CD4-positive, alpha-beta T cell treated with Interleukin-6 for 4 hours (primary cell): ENCODE measurements around the gene CABCOCO1.

Source experiments
- DNase-seq: peaks from one replicate; pipeline ENCODE4 v3.0.0-alpha.2; 2020; ENCODE audit warnings: mixed read lengths

Gene CABCOCO1, protein sequence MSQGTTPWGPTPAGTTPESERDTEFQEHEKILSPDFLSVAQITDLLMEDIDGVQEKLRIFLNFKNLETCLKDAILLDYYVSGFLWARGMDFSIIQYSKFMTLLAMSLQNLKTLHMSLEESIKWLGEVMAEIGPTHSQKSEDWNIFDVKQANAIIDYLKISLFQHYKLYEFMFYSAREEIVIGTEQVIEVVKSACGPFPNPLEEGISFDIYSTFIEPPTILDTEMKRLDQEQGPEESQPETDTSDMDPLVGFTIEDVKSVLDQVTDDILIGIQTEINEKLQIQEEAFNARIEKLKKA

DNA sequence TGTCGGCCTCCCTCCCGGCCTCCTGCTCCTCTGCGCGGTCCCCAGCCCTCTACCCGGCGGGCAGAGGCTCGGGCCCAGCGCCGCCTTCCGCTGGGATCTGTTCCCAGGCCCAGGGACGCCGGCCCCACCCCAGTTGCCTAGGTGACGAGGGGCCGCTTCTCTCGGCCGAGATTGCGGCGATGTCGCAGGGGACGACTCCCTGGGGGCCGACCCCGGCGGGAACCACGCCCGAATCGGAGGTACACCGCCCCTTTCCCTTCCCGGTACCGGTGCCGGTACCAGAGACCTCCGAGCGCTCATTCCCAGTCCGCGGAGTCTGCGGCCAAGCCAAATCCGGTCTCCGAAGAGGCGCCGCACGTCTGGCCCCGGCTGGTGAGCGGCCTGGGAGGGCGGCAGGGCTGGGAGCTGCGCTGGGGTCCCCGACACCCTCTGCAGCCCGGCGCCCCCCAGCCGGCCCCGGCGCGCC, at the start of gene CABCOCO1:
Gene CABCOCO1, plus strand, starts transcription at position 136 of the 466 bp plus-strand sequence. Its CDS starts 44 bp downstream, at position 180.
- no peak for DNase-seq

DNA sequence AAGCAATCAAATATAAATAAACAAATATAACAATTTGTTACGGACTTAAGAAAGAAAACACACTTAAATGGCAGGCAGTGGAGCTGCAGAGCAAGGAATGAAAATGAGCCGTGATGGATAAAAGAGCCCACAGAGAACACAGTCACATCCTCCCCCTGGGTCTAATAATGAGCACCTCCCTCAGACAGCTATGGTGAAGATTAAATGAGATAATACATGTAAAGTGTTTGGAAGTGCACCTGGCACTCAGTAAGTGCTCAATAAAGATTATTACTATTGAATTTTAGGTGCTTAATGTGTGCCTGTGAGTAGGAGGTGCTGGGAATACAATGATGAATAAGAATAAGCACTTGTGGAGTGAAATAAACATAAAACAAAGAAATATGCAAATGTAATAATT, 49.1 kb upstream of the CABCOCO1 start:
- DNase-seq = no peak

DNA sequence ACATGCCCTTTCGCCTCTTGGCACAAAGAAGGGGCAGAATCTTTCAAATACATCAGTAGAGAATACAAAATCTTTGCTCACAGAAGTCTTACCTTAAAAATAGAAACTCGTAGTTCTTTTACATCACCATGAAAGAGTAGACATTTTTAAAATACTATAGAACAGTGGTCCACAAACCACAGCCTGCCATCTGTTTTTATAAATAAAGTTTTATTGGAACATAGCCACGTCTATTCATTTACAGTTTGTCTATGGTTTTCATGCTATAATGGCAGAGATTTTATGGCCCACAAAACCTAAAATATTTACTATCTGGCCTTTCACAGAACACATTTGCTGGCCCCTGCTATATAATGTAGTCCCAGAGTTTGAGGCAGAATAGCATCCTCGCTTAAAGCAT, 46.1 kb upstream of the CABCOCO1 start:
- DNase-seq = no peak

DNA sequence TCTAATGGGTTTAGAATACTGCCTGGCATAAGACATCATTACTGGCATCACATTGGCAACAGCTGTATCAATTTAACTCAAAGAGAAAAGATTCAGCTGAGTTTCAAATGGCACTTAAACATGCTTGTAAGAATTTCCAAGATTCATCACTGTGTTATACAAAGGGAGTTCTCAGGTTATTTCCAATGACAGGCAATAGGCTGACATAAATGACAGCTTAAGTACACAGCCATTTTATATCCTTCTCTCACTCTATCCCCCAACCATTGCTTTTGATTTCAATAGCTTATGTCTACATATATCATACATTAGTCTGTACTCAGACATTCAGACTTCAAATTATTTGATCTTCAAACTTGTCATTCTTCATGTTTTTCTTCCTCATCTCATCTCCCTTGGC, 45.5 kb upstream of the CABCOCO1 start:
- no peak for DNase-seq

DNA sequence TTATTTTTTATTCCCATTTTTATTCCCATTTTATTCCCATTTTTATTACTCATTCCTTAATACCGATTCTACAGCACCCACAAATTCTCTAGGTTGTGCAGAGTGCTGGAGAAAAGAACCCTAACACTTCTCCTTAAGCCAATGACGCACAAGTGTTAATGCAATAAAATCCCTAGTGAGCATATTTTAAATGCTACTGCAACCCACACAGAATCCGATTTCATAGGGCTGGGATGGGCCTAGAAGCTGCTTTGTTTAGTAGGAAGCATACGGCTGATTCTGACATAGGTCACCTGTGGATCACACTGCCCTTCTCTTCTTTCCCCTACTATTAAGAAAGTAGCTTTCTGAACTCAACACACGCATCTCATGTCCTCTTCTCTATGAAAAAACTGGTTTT, 45.1 kb upstream of the CABCOCO1 start:
- no peak for DNase-seq

DNA sequence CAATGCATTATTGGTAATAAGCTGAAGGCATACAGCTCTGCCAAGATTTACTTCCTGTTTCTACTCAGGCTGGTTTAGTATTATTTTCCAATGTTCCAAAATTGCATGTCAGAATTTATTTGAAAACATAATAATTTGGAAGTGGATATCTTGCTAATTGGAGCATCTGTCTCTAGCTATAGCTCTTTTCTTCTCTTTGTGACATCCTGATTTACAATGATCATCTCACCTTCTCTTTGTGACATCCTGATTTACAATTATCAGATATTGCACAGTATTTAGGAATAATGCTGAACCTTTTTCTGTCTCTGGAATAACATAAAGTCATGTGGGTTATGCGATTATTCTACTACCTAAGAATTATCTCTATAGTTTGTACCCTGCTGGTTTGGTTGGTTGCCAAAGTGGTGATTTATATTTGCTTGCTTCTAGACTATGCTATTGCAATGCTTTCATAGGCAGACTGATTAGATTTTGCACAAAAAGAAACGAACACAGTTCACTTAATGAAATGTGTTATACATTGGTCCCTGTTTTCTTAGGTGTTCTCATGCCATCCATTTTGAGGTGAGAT, 44.3 kb upstream of the CABCOCO1 start:
- DNase-seq = no peak

DNA sequence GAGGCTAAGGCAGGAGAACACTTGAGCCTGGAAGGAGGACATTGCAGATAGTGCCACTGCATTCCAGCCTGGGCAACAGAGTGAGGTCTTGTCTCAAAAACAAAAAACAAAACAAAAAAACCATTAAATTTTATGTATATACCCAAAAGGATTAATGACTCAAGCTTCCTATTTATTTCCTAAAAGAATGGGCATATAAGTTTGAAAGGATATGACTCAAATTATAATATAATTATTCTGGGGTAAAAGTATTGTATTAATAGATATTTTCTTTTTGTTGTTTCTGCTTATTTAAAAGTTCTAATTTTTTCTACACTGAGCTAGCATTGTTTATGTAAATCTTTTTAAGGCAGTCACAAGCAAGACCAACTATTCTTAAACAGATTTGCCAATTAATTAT, 42.2 kb upstream of the CABCOCO1 start:
- no peak for DNase-seq

DNA sequence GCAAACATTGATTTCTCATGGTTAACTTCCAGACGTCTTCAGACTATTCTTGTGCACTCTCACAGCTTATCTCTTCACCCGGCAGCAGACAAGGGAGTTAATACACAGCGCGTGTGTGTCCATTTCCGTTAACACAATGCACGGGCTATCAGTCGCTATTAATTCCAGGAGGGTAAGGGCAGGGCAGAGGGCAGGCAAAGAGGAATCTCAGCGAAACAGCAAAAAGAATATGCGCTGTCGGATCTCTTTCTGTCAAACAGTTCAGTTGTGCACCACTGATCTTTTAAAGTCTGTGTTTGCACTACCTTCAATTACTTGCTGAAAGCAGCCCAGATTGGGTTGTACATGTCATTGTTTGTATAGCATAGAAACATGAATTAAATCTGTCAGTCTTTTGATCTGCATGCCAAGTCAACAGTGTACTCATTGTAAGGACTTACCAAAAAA, 41.1 kb upstream of the CABCOCO1 start:
- no peak for DNase-seq

DNA sequence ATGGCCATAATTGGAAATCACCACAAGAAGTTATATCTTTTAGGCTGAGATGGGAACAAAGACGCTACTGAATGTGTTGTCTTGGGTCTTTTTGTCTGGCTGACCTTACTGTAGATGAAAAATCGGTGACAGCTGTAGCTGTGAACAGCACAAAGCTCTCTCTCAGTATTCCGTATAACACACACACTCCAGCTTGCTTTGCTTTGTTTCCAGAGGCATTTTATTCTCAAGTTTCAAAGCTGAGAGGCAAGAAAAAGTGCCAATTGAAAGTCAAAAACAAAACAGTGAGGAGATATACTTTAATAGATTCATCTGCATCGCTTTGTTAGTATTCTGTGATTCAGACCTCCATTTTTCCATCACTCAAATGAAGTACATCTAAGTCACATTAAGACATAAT, 39.6 kb upstream of the CABCOCO1 start:
- DNase-seq = no peak

DNA sequence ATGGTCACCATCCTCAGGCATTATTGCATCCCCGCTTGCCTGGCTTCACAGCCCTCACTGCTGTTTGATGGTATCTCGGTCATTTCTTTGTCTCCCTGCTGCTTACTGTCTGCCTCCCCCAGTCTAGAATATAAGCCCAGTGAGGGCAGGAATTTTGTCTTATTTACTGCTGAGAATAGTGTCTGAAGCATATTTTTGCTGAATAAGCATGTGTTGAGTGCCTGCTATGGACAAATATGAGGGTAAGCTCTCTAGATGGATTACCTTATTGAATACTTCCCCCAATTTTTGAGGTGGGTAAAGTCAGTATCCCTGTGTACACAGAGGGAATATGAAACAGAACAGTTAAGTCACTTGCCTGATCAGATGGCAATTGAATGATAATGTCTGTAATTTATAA, 36.5 kb upstream of the CABCOCO1 start:
- no peak for DNase-seq

DNA sequence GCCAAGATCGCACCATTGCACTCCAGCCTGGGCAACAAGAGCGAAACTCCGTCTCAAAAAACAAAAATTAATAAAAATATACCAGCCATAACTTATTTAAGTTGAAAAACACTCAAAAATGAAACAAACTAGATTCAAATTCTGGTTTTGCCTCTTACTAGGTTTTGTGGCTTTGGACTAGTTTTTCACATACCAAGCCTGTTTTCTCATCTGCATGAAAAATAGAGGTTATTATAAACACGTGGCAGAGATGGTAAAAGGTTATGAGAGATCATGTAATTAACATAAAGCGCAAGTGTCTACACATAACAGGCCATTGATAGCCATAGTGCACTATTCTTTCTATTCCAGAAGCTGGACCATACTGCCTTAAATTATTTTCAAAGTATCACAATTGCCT, 35.5 kb upstream of the CABCOCO1 start:
- DNase-seq = no peak

DNA sequence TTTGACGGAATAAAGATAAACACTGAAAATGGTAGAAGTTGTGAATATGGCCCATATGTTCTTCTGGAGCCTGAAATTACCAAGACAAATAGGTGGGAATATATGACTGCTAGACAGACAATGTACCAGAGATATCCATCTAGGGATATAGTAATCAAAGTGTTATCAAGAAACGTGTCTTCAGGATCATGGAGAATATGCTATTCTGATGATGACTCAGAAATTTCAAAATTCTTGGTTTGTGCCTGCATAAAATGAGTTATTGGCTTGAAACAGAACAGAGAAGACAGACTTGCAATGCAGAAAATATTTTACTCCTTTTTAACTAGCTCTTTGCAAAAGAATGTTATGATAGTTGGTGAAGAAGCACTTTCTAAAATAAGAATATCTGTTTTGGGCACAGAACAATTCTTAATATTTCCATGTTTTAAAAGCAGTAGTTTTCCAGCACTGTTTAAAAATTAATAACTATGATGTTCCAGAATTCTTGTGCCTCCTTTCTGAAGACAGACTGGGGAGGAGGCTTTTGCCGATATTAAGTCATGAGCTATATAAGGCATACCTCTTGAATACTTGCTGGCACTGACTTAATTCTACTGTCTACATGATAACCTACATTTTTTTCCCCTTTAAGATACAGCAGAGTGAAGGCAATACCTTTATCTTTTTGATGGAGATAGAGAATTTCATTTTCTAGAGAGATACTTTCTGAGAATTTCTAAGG, 34.4 kb upstream of the CABCOCO1 start:
- DNase-seq = no peak

DNA sequence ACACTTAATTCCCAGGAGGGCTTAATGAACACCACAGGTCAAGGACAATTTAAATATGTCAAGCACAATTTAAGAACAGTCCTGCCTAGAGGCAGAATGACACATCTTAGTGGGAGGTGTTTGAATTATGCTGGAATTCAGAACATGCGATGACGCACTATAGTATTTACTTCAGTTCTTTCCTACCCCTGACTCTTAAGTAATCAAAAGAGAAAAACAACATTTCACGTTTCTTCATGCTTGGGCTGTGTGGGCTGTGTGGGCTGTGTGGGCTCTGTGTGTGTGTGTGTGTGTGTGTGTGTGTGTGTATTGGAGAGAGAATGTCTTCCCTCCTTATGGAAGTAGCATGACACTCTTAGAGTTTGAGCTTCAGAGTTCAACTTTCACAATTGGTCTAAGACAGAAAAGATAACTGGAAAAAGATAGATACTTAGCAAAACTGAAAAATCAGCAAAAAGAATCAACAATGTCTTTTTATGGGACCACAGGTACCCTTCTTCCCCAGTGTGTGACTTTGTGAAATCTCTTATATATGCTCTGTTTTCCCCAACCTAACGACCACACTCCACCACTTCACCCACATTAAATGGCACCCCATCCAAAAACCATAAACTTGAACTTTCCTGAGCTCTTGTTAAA, 33.7 kb upstream of the CABCOCO1 start:
- no peak for DNase-seq

DNA sequence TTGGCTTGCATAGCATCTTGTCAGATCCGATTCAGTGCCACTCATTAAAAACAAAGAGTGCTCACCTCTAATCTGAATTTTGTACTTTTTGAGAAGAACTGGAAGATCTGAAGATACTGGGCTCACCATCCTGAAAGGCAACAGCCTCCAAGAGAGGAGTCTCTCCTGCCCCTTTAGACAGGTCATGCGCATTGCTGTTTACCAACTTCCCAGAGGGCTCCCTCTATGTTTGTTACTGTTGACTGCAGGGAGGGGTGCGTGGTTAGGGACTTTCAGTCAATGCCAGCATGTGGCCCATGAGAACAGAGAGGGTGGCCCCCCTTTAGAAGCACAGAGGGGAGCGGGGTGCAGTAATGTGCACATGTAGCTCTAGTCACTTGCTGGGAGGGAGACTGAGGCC, 33.2 kb upstream of the CABCOCO1 start:
- DNase-seq = no peak

DNA sequence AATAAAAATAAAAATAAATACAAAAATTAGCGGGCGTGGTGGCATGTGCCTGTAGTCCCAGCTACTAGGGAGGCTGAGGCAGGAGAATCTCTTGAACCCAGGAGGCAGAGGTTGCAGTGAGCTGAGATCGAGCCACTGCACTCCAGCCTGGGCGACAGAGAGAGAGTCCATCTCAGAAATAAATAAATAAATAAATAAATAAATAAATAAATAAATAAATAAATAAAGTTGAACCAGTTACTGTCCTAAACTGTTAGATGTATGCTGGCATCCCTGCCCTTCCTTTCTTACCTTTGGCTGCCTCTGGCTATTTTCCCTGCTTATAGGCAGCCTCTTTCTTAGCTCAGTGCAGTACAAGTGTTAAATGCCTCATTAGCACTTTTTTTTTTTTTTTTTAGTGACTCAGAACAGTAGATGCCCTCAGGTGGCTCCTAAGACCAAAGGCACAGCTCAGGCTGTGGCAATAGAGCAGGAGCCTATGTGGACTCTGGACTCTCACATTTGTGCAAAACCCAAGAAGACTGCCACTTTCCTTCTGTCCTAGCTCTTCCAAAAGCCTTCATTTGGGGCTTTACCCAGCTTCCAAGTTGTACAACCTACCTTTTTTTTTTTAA, 30.6 kb upstream of the CABCOCO1 start:
- no peak for DNase-seq

DNA sequence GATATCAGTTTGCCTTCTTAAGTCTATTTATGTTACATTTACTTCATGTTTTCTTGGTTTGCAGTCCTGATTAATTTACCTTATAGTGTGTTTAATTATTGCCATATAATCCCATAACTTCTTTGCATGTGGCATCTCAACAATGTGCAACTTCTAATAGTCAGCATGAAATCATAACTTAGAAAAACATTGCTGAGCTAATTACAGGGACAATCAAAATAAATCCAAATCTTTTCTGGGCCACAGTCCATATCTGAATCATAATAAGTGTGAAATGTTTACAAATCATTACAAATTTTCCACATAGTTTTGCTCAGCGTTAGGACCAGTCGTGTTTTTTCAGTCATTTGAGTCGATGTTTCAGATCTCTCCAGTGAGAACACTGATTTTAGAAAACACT, 29.1 kb upstream of the CABCOCO1 start:
- no peak for DNase-seq

DNA sequence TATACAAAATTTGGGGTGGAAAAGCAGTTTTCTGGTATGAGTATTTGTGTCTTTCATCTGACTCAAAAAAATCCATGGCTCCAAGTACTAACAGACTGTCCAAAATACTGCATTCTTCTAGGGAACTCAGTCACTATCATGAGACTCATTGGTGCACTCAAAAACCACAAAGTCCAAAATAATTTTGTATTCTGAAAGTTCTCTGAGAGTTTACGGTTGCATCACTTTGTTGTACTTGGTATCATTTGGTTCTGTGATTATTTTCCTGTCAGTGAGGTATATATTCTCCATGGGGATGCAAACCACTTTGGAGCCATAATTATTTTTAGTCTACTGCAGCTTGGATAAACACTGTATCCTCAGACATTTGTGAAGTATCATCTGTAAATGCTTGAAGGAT, 28.0 kb upstream of the CABCOCO1 start:
- DNase-seq = no peak

DNA sequence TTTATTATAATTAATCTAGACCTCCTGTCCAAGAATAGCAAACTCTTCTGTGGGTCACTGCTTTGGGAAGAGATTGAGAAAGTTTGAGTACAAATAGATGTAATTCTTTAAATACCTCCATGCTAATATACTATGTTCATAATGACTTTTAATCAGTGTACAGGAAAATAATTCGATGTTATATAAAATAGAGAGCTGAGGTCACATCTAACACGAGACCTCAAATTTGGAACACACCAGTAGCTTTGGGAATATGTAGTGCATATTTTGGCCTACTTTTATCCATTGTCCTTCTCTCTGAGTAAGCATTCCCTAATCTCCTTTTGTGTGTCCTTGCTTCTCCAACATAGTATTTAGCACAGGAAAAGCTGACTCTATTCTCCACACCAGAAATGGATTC, 27.3 kb upstream of the CABCOCO1 start:
- DNase-seq = no peak

DNA sequence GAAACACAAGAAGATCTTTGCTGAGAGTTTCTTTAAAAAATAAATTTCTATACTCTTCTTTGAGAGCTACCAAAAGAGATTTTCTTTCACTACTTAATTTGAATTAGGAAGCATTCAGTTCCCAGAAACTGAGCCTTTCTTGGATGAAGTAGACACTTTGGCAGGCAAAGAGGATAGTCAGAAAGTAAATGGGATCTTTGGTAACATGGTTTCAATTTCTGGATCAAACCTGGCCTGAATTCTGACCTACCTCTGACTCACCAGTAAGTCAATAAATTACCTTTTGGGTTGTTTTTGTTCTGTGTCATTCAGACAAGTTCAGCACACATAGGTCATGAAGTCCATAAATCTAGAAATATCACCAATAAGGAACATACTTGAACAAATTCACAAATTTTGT, 26.8 kb upstream of the CABCOCO1 start:
- no peak for DNase-seq

DNA sequence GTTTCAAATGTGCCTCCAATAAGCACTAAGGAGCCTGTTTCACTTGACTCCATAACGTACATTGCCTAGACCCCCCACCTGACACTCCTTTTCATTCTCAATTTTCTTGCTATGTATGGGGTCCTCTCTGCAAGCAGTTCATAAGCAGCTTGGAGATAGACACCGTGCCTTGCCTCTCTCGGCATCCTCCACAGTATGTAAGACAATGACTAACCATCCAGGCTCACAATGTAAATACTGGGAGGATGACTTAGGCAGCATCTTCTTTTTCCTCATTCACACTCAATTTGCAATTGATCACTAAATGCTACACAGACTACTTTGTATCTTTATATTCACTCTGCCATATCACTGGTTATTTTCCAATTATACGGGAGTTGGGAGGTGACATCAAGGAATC, 22.8 kb upstream of the CABCOCO1 start:
- DNase-seq = no peak

DNA sequence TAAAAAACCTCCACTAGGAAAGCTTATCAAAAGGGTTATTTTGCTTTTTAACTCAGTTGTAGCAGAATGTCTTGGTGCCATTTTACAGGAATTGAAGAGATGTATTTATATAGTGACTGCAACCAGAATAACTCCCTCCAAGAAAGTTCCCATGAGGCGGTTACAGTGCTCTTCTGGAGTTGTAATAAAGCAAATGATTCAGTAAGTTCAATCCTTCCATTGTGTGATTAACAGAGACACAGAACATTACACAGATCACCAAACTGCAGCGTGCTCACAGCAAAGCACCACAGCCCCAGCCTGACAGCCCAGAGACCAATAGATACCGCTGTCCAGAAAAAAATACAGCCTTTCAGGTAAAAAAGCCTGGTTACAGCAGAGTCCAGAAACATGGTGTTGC, 21.9 kb upstream of the CABCOCO1 start:
- DNase-seq = no peak

DNA sequence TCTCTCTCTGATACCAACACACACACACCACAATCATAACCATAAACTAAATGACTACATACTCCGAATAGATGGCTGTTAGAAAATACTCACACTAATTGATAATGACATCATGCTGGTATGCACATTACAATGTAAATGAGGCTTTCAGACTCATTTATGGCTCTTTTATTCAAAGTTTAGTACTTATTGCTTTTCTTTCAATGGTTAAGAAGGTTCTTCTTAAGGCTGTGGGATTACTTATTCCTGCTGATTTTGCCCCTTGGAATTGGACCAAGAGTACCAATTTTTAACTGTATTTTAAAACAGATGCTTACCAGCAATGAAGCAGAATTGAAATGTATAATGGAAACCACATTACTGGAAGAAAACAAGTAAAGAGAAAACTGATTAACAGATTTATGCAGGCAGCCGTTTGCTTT, 20.6 kb upstream of the CABCOCO1 start:
- no peak for DNase-seq

DNA sequence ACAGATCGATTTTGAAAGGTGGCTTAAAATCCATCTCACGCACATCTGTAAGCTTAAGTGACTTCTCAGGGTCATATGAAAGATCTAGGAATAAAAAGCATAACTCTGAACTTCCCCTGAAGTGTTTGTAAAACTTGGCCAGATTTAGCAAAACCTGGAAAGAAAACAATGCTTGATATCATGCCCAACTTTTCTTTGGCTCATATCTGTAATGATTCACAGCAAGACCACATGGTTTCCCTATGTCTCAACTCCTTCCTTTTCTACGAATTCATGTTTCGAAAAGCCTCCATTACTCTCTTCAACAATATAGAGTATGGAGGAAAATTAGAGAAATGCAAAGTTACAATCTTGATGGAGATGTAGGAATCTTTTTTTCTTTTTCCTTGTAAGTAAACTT, 20.1 kb upstream of the CABCOCO1 start:
- no peak for DNase-seq
